ENCODE data around the gene NEUROG3.

The NEUROG3 gene

DNA sequence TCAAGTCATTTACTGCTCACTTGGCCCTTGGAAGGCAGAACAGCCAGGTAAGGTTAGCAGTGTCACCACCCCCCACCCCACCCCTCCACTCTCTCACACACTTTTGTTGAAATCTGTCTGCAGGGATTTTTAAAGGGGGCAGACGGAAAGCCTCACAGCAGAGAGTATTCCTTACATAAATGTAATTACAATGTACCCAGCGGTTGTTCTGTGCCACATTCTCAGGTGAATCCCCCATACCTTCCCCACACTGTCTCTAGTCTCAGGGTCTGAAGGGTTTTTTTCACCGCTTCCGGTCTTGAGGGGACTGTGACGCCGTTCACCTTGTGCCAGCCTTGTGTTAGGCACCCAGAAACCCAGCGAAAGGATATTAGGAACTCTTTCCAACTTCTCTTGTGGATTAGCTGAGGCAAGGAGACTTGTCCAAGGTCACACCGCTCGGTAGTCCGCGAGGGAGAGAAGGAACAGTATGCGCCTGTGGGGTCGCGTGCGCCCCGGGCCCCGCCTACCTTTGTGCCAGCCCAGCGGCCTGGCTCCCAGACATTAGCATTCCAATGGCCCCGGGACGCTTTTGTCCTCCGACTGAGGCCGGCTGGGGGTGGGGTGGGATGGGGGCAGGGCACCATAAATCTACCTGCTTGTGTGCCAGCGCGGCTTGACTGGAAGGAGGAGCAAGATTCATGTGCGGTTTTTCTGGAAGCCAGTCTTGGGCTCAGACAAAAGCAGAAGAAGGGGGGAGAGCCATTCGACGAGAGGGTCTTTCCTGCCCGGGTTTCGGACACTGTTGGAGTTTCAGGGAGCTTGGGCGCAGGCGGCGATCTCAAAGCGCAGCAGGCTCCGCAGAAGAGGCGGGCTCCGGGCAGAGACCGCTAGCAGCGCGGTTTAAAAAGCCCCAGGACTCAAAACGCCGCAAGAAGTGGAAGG, 4.5 kb downstream of the NEUROG3 start:
- POLR2A ChIA-PET, result no interaction called here
- CTCF ChIA-PET, result no interaction called here
- DNase-seq (ENCODE audit: extremely low spot score), result no peak
- TF ChIP-seq TARDBP (IDR thresholded peaks at IDR 0.05) (no peak), NFRKB (IDR thresholded peaks at IDR 0.05) (no peak), L3MBTL2 (conservative IDR thresholded peaks at IDR 0.05) (no peak), BHLHE40 (IDR thresholded peaks at IDR 0.05; ENCODE audit: borderline replicate concordance) (no peak), LEF1 (IDR thresholded peaks at IDR 0.05; ENCODE audit: borderline replicate concordance) (no peak), HDGF (IDR thresholded peaks at IDR 0.05; ENCODE audit: borderline replicate concordance) (no peak), FOXM1 (IDR thresholded peaks at IDR 0.05; ENCODE audit: borderline replicate concordance) (no peak), FOXA1 (IDR thresholded peaks at IDR 0.05) (no peak), ELF4 (IDR thresholded peaks at IDR 0.05) (no peak), SUZ12 (IDR thresholded peaks at IDR 0.05) (no peak), FOXK2 (IDR thresholded peaks at IDR 0.05) (no peak), SP1 (IDR thresholded peaks at IDR 0.05) (no peak)
- TF ChIP-seq, protein P1, sequence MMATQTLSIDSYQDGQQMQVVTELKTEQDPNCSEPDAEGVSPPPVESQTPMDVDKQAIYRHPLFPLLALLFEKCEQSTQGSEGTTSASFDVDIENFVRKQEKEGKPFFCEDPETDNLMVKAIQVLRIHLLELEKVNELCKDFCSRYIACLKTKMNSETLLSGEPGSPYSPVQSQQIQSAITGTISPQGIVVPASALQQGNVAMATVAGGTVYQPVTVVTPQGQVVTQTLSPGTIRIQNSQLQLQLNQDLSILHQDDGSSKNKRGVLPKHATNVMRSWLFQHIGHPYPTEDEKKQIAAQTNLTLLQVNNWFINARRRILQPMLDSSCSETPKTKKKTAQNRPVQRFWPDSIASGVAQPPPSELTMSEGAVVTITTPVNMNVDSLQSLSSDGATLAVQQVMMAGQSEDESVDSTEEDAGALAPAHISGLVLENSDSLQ (IDR thresholded peaks at IDR 0.05), result no peak

DNA sequence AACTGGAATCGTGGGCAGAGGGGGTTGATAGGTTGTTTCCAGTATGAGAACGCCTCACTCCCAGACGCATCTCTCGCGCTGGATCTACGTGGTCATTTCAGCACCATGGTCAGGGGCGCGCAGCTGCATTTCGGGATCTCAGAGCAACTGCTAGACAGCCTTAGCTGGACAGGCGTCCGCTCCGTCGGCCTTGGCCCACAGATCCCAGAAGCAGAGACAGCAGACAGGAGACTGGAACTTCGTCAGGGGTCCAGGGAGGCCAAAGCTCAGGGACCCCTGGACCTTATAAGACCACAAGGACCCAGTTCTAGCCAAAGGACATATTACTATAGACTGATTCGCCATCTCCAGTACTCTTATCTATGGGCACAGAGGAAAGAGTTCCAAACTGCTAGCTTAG, 5.3 kb downstream of the NEUROG3 start:
- peak; percentile 50 for DNase-seq (ENCODE audit: extremely low spot score)
- POLR2A ChIA-PET, result no interaction called here
- TF ChIP-seq ZNF384 (IDR thresholded peaks at IDR 0.05) (no peak), SP1 (IDR thresholded peaks at IDR 0.05) (no peak), CTBP1 (IDR thresholded peaks at IDR 0.05; ENCODE audit: borderline replicate concordance) (no peak), NFRKB (IDR thresholded peaks at IDR 0.05) (no peak), TARDBP (IDR thresholded peaks at IDR 0.05) (no peak), ARNT (IDR thresholded peaks at IDR 0.05) (no peak), FOXM1 (IDR thresholded peaks at IDR 0.05; ENCODE audit: borderline replicate concordance) (no peak), SUZ12 (IDR thresholded peaks at IDR 0.05) (no peak), FOXK2 (IDR thresholded peaks at IDR 0.05) (no peak), L3MBTL2 (conservative IDR thresholded peaks at IDR 0.05) (no peak), FOXA1 (IDR thresholded peaks at IDR 0.05) (no peak), LEF1 (IDR thresholded peaks at IDR 0.05; ENCODE audit: borderline replicate concordance) (no peak), HDGF (IDR thresholded peaks at IDR 0.05; ENCODE audit: borderline replicate concordance) (no peak), ELF4 (IDR thresholded peaks at IDR 0.05) (no peak), BHLHE40 (IDR thresholded peaks at IDR 0.05; ENCODE audit: borderline replicate concordance) (no peak)
- TF ChIP-seq, protein P1 (IDR thresholded peaks at IDR 0.05), result no peak
- CTCF ChIA-PET, result interaction anchor here (0.6 kb wide), 1 partner anchor 652 kb away, joined by 3 read pairs; no protein-coding TSS in a partner anchor

DNA sequence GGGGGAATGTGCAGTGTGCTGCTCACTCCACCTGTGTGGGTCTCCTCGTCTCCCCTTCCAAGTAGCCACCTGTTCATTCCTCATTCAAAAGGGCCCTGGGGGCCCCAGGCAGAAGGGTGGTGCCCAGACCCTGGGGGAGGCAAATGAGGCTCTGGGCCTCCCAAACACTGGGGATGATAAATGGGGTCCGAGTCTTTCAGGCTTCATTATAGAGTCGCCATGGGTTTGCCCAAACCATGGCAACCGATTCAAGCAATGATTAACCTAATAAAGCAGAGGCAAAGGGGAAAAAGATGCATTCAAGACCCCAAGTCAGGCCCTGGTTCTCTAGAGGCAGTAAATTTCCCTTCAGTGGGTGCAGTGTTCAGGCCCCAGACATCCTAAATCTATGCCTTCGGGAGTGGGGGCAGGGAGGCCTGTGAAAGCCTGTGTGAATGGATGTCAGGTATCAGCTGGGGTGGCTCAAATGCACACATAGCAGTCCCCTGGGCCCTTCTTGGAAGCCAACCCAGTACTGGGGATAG, 10.4 kb downstream of the NEUROG3 start:
- POLR2A ChIA-PET, result no interaction called here
- no peak for DNase-seq (ENCODE audit: extremely low spot score)
- CTCF ChIA-PET, result no interaction called here
- TF ChIP-seq, protein P1 (IDR thresholded peaks at IDR 0.05), result no peak
- no peak for TF ChIP-seq L3MBTL2 (conservative IDR thresholded peaks at IDR 0.05)
- no peak for TF ChIP-seq FOXK2 (IDR thresholded peaks at IDR 0.05)
- TF ChIP-seq SUZ12 (IDR thresholded peaks at IDR 0.05), result no peak
- no peak for TF ChIP-seq ZNF384 (IDR thresholded peaks at IDR 0.05)
- TF ChIP-seq FOXM1 (IDR thresholded peaks at IDR 0.05; ENCODE audit: borderline replicate concordance), result no peak
- TF ChIP-seq TARDBP (IDR thresholded peaks at IDR 0.05), result no peak
- TF ChIP-seq BHLHE40 (IDR thresholded peaks at IDR 0.05; ENCODE audit: borderline replicate concordance), result no peak
- TF ChIP-seq SP1 (IDR thresholded peaks at IDR 0.05), result no peak
- no peak for TF ChIP-seq HDGF (IDR thresholded peaks at IDR 0.05; ENCODE audit: borderline replicate concordance)
- no peak for TF ChIP-seq CTBP1 (IDR thresholded peaks at IDR 0.05; ENCODE audit: borderline replicate concordance)
- no peak for TF ChIP-seq LEF1 (IDR thresholded peaks at IDR 0.05; ENCODE audit: borderline replicate concordance)
- TF ChIP-seq ELF4 (IDR thresholded peaks at IDR 0.05), result no peak
- no peak for TF ChIP-seq NFRKB (IDR thresholded peaks at IDR 0.05)
- TF ChIP-seq ARNT (IDR thresholded peaks at IDR 0.05), result no peak
- TF ChIP-seq FOXA1 (IDR thresholded peaks at IDR 0.05), result no peak

DNA sequence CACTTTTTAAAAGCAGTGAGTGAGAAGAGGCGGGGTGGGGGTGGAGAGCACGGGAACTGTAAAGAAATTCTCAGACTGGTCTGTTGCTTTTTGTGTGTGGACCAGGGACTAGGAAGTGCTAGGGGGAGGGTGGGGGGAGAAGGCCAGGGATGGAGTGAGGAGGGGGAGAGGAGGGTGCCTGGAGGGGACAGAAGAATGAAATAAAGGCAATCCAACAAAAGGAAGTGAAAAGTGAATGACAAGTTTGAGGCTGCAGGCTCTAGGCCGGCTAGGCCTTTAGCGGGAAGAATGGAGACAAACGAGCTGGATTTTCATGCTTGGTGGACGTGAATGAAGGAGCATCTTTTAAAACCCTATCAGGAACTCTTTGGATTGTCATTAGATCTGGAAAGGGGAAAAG, 13.7 kb downstream of the NEUROG3 start:
- TF ChIP-seq LEF1 (IDR thresholded peaks at IDR 0.05; ENCODE audit: borderline replicate concordance) (no peak), BHLHE40 (IDR thresholded peaks at IDR 0.05; ENCODE audit: borderline replicate concordance) (no peak), HDGF (IDR thresholded peaks at IDR 0.05; ENCODE audit: borderline replicate concordance) (no peak), FOXK2 (IDR thresholded peaks at IDR 0.05) (no peak), FOXM1 (IDR thresholded peaks at IDR 0.05; ENCODE audit: borderline replicate concordance) (no peak), NFRKB (IDR thresholded peaks at IDR 0.05) (no peak), SUZ12 (IDR thresholded peaks at IDR 0.05) (no peak), SP1 (IDR thresholded peaks at IDR 0.05) (no peak), ELF4 (IDR thresholded peaks at IDR 0.05) (no peak), L3MBTL2 (conservative IDR thresholded peaks at IDR 0.05) (no peak)
- TF ChIP-seq, protein P1 (IDR thresholded peaks at IDR 0.05), result no peak
- ChIA-PET POLR2A (no interaction called here), CTCF (no interaction called here)
- DNase-seq (ENCODE audit: extremely low spot score), result no peak

DNA sequence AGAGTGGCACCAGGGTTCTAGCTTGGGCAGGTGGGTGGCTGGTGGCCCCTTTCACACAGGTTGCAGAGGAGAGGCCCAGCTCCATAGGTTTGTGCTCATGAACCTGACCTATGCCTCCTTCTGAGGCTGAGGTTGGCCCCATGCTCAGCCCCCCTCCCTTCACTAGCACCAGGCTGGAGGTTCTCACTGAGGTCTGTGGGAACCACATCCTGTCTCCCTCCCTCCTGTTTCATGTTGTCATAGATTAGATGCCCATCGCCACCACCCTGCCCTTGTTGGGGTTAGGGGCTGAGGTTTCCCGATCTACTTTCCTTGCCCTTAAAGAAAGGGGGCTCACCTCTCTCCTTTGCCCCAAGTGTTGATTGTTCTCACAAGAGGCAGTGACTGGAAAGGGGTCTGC, 14.7 kb downstream of the NEUROG3 start:
- TF ChIP-seq NFRKB (IDR thresholded peaks at IDR 0.05) (no peak), TARDBP (IDR thresholded peaks at IDR 0.05) (no peak), ZNF384 (IDR thresholded peaks at IDR 0.05) (no peak), FOXM1 (IDR thresholded peaks at IDR 0.05; ENCODE audit: borderline replicate concordance) (no peak), ELF4 (IDR thresholded peaks at IDR 0.05) (no peak), LEF1 (IDR thresholded peaks at IDR 0.05; ENCODE audit: borderline replicate concordance) (no peak), L3MBTL2 (conservative IDR thresholded peaks at IDR 0.05) (no peak), BHLHE40 (IDR thresholded peaks at IDR 0.05; ENCODE audit: borderline replicate concordance) (no peak), CTBP1 (IDR thresholded peaks at IDR 0.05; ENCODE audit: borderline replicate concordance) (no peak), SUZ12 (IDR thresholded peaks at IDR 0.05) (no peak), HDGF (IDR thresholded peaks at IDR 0.05; ENCODE audit: borderline replicate concordance) (no peak), FOXA1 (IDR thresholded peaks at IDR 0.05) (no peak), SP1 (IDR thresholded peaks at IDR 0.05) (no peak), FOXK2 (IDR thresholded peaks at IDR 0.05) (no peak), ARNT (IDR thresholded peaks at IDR 0.05) (no peak)
- TF ChIP-seq, protein P1 (IDR thresholded peaks at IDR 0.05), result no peak
- no peak for DNase-seq (ENCODE audit: extremely low spot score)
- POLR2A ChIA-PET, result no interaction called here
- CTCF ChIA-PET, result no interaction called here

Data from HEK293T (cell line).